ENCODE data around the gene VEGFC.

- TF ChIP-seq SPI1 (IDR thresholded peaks at IDR 0.05; ENCODE audit: borderline replicate concordance, insufficient read depth, low read depth, low read length) (no peak), CUX1 (IDR thresholded peaks at IDR 0.05; ENCODE audit: insufficient replicate concordance, low read depth, low read length) (no peak), EP300 (IDR thresholded peaks at IDR 0.05; ENCODE audit: borderline replicate concordance in 1 of 2, control insufficient read depth in 1 of 2, low read depth in 2 of 2, low read length in 2 of 2) (no peak), SREBF1 (IDR thresholded peaks at IDR 0.05; ENCODE audit: low read length) (no peak), CTCF (IDR thresholded peaks at IDR 0.05 in 2 of 3, conservative IDR thresholded peaks at IDR 0.05 in 1 of 3; ENCODE audit: control insufficient read depth in 2 of 3, extremely low read depth in 1 of 3, insufficient read depth in 1 of 3, low read depth in 3 of 3, low read length in 3 of 3) (no peak), EZH2 (IDR thresholded peaks at IDR 0.05; ENCODE audit: borderline replicate concordance, control insufficient read depth, low read depth, low read length) (no peak), JUNB (IDR thresholded peaks at IDR 0.05) (no peak), JUND (IDR thresholded peaks at IDR 0.05; ENCODE audit: low read depth, low read length) (no peak), POLR2A (IDR thresholded peaks at IDR 0.05; ENCODE audit: low read depth, low read length) (no peak), E2F4 (IDR thresholded peaks at IDR 0.05; ENCODE audit: low read depth, low read length) (no peak)
Observed at GRCh38 chr4:176744091-176744490, 48.6 kb downstream of the VEGFC start.
